Psoas muscle (tissue), 8 donors: ENCODE measurements around the gene TAF1A. TPM values are rescaled to one million over a fixed set of nuclear protein-coding genes. Genes with fewer than 3 reads are reported as not detected.

Experiments
- ATAC-seq, 4 donors: fragments of 200-7000 bp; cut with Tn5 transposase; one replicate each; pipeline ENCODE4 v1.9.1; 2020; ENCODE audit warnings: moderate library complexity in 3 of 4, mild to moderate bottlenecking in 2 of 4
- DNase-seq, 2 donors: peaks; one replicate each; pipeline ENCODE4 v3.0.0-alpha.2; 2020
- H3K27ac ChIP-seq: fragments of 200-600 bp; one replicate; pipeline ENCODE4 v1.8.0; 2022
- H3K27me3 ChIP-seq, 3 donors: fragments of 200-600 bp in 1 of 3; one replicate each; pipeline versions ENCODE4 v1.6.1 to v1.8.0; 2013 to 2022; ENCODE audit warnings: low read length in 2 of 3, mild to moderate bottlenecking in 2 of 3, moderate library complexity in 1 of 3; ENCODE audit not compliant: insufficient read depth in 3 of 3
- H3K36me3 ChIP-seq, 2 donors: fragments of 200-600 bp in 1 of 2; one replicate each; pipeline versions ENCODE4 v1.6.1 to v1.8.0; 2013 to 2022; ENCODE audit warnings: low read depth in 1 of 2, mild to moderate bottlenecking in 1 of 2, moderate library complexity in 1 of 2; ENCODE audit not compliant: insufficient read depth in 1 of 2
- H3K4me1 ChIP-seq: fragments of 200-600 bp; one replicate; pipeline ENCODE4 v1.8.0; 2022
- H3K4me3 ChIP-seq: fragments of 200-600 bp; one replicate; pipeline ENCODE4 v1.8.0; 2022; ENCODE audit warnings: mild to moderate bottlenecking
- H3K9me3 ChIP-seq: fragments of 200-600 bp; one replicate; pipeline ENCODE4 v1.8.0; 2022
- WGBS, 3 donors: extraction: QIAGEN DNeasy Blood & Tissue Kit; methylation state at CpG; one replicate each; pipeline versions ENCODE4 v1.1.6 to v1.1.7; 2013; 5-methylcytosine and 5-hydroxymethylcytosine counted together
- intact Hi-C, 2 donors: fragments of 100-400 bp; cut with DNase I; formaldehyde crosslinking; loops; one replicate each; pipeline versions ENCODE4 v1.11.0 to v1.14.2; 2022
- long read RNA-seq, 2 donors: library from polyadenylated mRNA; unstranded; transcript quantifications; one replicate each; pipeline ENCODE4 v2.0.0, GENCODE V29; 2021
- polyA plus RNA-seq, 3 donors: library from polyadenylated mRNA; stranded (reverse); fragments of 200-250 nt; gene quantifications; one replicate each; pipeline ENCODE4 v1.2.3, GENCODE V29; 2013
- total RNA-seq, 4 donors: library from RNA; stranded (reverse); fragmentation: NEBNext Ultra II Directional in 2 of 4; extraction: Animal tissue kit (Norgen Biotek cat#: 25700) in 2 of 4; gene quantifications; one replicate each; pipeline versions ENCODE4 v1.2.1 to v1.2.4, GENCODE V29; 2021 to 2023
- TF ChIP-seq, protein P1 (sequence below): fragments of 200-600 bp; IDR thresholded peaks from one replicate; pipeline ENCODE4 v1.8.0; 2022; ENCODE audit warnings: antibody characterized with exemption
- donor health status: healthy with polysubstance abuse.
- donor health status: DM: no; HTN: no; CAD: no; lungs with moderate emphysema.
- donor health status: Bipolar disorder and iron deficiency.
- donor health status: healthy.
- donor health status: DM: yes; HTN: yes; CAD: no.
- donor health status: DM: no; HTN: no; CAD: no.
- donor health status: DM: no; HTN: no; CAD: no.
- donor health status: DM: yes; HTN: yes; CAD: no.

Gene TAF1A
- total RNA-seq: 1 to 10 TPM; 1.9 to 3.2 (median 2.6) TPM
- polyA plus RNA-seq: 1 to 10 TPM; 1.2 to 4.9 (median 4.3) TPM
- long read RNA-seq, donor 1, partial matches to known transcripts: 0 of 1 reads
- long read RNA-seq, donor 1, other reads (novel, unspliced or antisense): 0 of 1 reads
- long read RNA-seq, donor 2, partial matches to known transcripts: 0 of 2 reads
- long read RNA-seq, donor 2, other reads (novel, unspliced or antisense): 0 of 2 reads

DNA sequence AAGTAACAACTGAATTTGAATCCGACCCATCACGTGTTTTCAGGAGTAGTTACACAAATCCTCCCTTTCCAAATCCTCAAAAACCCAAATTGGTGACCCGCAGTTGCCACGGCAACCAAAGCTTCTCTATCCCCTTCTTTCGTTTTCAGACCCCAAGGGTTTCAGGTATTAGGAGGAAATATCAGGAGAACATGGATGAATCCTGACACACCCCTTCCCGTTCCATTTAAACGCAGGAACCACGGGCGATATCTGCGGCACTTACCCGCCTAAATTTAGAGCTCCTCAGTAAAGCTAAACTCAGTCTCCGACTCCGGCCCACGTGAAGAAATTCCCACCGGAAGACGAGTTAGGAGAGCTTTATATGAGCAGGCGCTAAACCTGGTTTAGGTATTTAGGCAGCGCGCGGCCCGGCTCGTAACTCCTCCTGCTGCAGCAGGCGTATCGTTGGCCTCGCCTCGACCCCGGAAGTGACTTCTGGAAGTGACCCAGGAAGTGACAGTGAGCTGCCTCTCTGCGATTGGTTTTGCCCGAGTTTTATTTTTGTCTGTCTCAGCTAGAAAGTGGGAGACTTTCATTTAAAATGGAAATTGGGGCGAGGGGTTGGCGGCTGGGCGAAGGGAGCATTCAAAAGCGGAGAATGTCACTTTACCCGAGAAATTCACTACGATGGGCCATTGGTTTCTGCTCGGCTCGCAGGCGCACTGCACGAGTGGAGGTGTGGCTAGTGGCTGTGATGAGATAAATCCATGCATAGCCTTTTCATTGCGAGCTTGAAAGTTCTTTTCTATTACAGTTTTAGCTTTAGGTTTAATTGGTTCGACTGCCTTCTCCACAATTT is at the start of gene TAF1A:
Gene TAF1A (minus strand): TSS at position 472 of the 841 bp plus-strand sequence.
- DNase-seq (peak; percentile 87 to 92), ATAC-seq (peak; percentile 96 to 100 (median 98))
- WGBS, 3 donors: 0% methylated on average over 41 of the region's 41 CpGs
- H3K9me3 ChIP-seq: no peaks in the 10 kb centered on the region
- peaks cover 0 to 22% of the 10 kb centered on the region in 2 donors for H3K36me3 ChIP-seq
- TF ChIP-seq, protein P1, sequence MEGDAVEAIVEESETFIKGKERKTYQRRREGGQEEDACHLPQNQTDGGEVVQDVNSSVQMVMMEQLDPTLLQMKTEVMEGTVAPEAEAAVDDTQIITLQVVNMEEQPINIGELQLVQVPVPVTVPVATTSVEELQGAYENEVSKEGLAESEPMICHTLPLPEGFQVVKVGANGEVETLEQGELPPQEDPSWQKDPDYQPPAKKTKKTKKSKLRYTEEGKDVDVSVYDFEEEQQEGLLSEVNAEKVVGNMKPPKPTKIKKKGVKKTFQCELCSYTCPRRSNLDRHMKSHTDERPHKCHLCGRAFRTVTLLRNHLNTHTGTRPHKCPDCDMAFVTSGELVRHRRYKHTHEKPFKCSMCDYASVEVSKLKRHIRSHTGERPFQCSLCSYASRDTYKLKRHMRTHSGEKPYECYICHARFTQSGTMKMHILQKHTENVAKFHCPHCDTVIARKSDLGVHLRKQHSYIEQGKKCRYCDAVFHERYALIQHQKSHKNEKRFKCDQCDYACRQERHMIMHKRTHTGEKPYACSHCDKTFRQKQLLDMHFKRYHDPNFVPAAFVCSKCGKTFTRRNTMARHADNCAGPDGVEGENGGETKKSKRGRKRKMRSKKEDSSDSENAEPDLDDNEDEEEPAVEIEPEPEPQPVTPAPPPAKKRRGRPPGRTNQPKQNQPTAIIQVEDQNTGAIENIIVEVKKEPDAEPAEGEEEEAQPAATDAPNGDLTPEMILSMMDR: no peak
- peak within 1 kb of the TSS; percentile 89 for H3K27ac ChIP-seq
- peak within 1 kb of the TSS; percentile 90 for H3K4me3 ChIP-seq
- H3K27me3 ChIP-seq: no peaks in the 10 kb centered on the region
- intact Hi-C loops: no loop called here
- H3K4me1 ChIP-seq: peaks cover 18% of the 10 kb centered on the region

- intact Hi-C loops: loop anchor here (1.0 to 5.0 kb wide), 3 partner anchors 167 to 172 kb away; no protein-coding TSS in a partner anchor
These were observed 44.7 kb upstream of the TAF1A start for GRCh38 chr1:222634180-222635013.

DNA sequence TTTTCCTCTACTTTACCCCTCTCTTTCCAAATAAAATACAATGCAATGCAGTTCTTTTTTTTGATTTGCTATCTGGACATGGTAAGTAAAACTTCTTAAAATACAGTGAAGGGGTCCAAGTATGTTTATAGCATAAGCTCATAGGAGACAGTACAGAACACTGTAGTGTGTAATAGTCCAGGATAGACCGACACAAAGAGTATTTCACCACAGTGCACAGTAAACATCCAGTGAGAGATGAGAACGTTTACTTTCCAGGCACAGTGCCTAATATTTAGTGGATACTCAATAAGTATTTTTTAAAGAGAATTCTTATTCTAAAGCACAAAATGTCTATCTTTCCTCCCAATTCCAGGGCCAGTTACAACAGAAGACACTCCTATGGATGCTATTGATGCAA is 43.0 kb upstream of the TAF1A start:
- intact Hi-C loops: loop anchor here in 1 of 2 donors (5.0 kb wide), 1 partner anchor 165 kb away; no protein-coding TSS in a partner anchor
- 56 to 81% (median 66%) methylated on average over 2 of the region's 2 CpGs for WGBS, 3 donors

More at GRCh38 chr1:222634180-222635013, 44.7 kb upstream of the TAF1A start:
- Histone ChIP-seq H3K27ac (peak overlapping the region; percentile 20), H3K4me3 (no peak overlapping the region), H3K4me1 (no peaks in the 10 kb centered on the region), H3K9me3 (no peaks in the 10 kb centered on the region), H3K36me3 (peaks cover 3 to 87% of the 10 kb centered on the region in 2 donors), H3K27me3 (no peaks in the 10 kb centered on the region)
- no peak for DNase-seq
- peak; percentile 67 to 93 (median 76) for ATAC-seq
- WGBS, 3 donors: 47 to 55% (median 47%) methylated on average over 7 of the region's 7 CpGs
- TF ChIP-seq, protein P1: peak; percentile 91

DNA sequence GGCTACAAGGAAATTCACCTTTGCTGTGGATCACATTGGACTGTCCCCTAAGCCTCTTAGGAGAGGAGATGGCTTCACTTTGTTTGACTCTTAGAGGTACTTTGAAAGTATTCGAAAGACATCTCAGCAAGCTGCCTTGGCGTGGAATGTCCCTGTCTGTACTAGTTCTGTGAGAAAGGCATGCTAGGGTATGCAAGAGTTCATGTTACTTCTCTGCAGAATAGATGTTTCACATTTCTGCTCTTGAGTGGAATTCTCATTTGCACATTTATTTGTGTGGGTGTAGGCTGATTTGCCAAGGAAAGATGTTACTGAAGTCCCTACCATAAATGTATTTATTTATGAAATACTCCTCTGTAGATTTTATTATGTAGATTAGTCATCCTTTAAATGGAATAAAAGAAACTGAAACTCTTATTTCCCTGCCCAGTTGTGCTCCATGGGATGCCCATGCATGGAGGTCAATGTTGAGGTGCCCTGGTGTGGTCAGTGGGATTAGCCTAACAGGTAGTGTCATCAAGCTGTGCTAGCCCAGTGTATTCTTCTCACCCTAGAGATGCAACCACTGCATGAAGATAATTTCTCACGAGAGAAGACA is 42.0 kb upstream of the TAF1A start:
- Histone ChIP-seq H3K9me3 (no peaks in the 10 kb centered on the region), H3K27me3 (no peaks in the 10 kb centered on the region), H3K36me3 (peaks cover 10 to 94% of the 10 kb centered on the region in 2 donors), H3K4me1 (no peaks in the 10 kb centered on the region), H3K27ac (no peak overlapping the region), H3K4me3 (no peak overlapping the region)
- TF ChIP-seq, protein P1: no peak
- ATAC-seq (no peak), DNase-seq (no peak)
- intact Hi-C loops: loop anchor here in 1 of 2 donors (5.0 kb wide), 1 partner anchor 164 kb away; no protein-coding TSS in a partner anchor
- 90 to 94% (median 93%) methylated on average over 3 of the region's 3 CpGs for WGBS, 3 donors

More for the DNA sequence above, 43.0 kb upstream of the TAF1A start:
- Histone ChIP-seq H3K4me1 (no peaks in the 10 kb centered on the region), H3K27me3 (no peaks in the 10 kb centered on the region), H3K36me3 (peaks cover 10 to 92% of the 10 kb centered on the region in 2 donors), H3K4me3 (no peak overlapping the region), H3K27ac (no peak overlapping the region), H3K9me3 (no peaks in the 10 kb centered on the region)
- DNase-seq (no peak), ATAC-seq (no peak)
- TF ChIP-seq, protein P1: no peak
